Amygdala (tissue), 56 donors: Measurements from ENCODE around the gene KIAA1671.

Experiments used
- DNase-seq, 56 donors: peaks; one replicate each; lab custom pipeline; 2025; lab: John Stamatoyannopoulos, UW

The KIAA1671 gene

DNA sequence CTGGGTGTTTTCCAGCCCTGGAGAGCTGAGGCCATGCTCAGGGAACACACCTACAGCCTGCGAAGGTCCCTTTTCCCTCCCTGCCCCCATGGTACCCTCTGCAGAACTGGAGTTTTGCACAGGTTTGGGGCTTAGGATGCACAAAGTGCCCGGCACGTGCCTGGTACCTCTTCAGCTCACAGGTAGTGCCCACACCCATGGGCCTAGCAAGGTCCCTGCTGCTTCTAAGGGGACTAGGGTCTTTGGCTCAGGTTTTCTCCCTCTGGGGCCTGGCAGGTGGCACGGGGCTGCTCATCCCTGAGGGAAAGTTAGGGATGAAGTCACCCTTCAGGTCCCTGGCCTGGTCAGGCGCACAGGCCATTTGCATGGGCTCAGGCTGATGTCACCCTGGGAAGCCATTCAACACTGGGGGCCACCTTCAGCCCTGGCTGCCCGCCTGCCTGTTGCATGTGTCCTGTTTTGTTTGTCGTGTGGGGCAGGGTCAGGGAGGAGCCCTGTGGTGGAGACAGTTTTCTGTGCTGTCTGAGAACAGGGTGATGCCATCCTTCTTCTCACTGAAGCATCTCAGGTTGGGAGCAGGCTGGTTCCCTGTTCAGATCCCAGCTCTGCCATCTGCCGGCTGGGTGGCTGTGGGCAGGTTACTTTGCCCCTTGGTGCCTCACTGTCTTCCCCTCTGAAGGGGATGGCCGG is 178.8 kb downstream of the KIAA1671 start:
- no peak for DNase-seq

DNA sequence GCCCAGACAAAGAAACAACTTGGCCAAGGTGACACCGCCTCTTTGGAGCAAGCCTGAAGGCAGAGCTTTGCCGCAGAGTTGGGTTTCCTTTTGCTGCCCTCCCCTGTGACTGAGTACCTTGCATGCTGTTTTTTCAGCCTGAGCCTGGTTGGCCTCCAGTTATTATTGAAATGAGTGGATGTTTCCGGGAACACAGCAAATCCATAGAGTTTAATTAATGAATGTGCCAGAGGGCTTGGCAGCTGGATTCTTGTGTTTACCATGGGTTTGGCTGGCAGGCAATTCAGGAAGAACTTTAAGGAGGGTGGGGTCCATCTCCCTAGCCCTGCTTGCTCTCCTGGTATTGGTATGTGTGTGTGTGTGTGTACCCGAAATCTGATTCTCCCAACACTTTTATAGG is 181.5 kb downstream of the KIAA1671 start:
- DNase-seq = no peak

DNA sequence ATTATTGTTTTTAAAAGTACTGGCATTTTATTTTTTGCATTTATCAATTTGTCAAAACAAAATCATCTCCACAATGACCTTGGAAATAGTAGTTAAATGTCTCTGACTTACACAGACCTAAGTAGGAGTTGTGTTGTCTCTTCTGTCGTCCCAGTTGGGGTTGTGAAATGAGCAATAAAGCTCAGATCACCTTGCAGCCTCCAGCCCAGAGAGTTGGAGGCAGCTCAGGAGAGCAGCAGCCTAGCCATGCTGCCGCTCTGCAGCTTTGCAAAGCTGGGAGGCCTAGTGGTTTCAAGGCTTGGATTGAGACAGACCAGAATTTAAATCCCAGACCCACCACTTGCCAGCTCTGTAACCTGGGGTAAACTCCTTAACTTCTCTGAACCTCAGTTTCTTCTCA is 181.9 kb downstream of the KIAA1671 start:
- DNase-seq = no peak

DNA sequence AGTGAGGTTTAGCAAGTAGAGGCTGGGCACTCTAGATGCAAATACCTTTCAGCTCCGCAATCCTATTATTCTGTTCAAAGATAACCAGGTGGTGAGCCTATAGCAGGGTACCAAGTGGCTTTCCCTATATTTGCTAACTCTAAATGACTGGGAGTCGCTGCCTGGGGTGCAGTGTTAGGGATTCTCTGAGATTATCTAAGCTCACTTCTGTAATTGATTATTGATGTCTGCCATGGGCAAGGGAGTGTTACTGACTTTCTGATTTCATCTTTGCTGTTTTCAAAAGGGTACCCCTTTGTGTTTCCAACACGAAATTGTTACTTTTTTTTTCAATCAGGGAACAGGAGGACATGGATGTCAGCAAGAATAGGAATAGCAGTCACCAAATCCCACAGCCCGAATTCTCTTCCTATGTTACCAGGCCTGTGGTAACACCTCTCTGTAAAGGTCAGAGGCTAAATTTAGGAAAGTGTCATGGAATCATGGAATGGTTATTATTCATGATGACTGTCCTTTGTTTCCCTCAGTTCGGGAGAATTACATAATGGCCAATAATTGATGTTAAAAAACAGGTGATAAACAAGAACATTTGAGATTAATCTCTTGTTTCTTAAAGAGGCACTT is 184.5 kb downstream of the KIAA1671 start:
- DNase-seq = no peak

DNA sequence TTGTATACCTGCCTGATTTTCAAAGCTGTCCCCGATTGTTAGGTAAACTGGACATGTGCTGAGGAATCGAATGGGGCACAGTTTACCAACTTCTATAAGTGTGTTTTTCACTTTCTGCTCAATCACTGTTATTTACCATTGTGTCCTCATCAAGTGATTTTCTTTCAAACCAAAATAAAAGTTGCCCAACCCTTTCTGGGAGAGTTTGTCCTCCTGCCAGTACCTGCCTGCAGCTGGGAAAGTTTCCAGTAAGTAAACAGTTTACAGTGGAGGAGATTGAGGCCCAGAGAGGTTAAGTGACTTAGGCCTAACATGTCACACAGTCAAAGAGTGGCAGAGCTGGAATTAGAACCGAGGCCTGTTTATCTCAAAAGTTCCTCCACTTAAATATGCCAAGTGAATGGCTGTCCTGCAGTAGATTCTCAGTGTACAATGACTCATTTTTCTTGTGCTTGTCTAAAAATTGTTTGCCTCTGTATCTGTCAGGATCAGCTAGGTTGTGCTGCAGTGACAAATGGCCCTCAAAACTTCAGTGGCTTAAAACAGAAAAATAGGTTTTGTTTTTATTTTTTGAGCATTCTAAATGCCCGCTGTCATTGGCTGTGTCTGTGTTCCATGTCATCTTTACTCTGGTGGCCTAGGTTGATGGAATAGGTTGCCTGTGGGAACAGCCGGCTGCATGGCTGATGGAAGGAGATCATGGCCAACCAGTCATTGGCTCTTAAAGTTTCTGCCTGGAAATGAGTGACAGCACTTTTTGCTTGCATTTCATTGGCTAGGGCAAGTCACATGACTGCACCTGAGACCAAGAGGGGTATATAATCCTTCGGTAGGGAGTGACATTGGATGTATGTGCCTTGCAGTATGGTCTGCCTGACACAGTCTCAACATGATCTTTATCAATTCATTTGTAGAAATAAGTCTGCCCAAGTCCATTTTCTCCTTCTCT is 185.3 kb downstream of the KIAA1671 start:
- no peak for DNase-seq

DNA sequence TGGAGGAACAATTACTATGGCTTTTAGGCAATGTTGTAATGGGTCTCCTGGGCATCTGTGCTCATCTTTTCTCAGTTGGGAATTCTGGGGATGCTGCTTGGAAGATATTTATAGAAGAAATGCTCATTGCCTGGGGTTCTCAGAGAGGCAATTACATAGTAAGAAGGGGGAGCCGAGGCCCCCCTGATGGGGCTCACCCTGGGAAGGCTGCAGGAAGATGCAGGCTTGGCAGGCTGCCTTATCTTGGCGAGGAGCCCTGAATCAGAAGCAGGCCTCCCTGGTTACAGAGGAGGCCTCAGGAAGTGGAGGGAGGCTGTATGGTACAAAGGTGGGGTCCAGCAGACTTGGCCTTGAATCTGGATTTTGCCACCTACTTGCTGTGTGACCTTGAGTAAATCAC is 186.5 kb downstream of the KIAA1671 start:
- DNase-seq = peak in 8 of 56 donors; percentile 9 to 39 (median 18)

DNA sequence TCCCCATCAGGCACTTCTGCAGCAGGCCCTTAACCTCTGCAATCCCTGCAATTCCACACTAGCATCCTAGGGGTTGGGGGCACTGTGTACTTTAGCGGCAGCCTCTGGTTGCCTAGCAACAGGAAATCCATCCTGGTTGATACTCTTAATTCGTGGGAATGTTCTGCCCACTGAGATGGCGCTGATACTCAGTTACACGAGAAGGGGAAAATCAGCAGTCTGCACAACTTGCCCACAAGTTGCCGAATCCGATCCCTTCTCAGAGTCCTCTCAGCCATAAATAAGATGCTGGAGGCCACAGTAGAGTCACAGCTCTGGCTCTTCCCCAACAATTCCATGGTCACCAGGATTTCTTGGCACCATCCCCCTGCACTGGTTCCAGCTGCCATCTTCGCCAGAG is 189.6 kb downstream of the KIAA1671 start:
- peak in 2 of 56 donors; percentile 17 to 34 for DNase-seq

DNA sequence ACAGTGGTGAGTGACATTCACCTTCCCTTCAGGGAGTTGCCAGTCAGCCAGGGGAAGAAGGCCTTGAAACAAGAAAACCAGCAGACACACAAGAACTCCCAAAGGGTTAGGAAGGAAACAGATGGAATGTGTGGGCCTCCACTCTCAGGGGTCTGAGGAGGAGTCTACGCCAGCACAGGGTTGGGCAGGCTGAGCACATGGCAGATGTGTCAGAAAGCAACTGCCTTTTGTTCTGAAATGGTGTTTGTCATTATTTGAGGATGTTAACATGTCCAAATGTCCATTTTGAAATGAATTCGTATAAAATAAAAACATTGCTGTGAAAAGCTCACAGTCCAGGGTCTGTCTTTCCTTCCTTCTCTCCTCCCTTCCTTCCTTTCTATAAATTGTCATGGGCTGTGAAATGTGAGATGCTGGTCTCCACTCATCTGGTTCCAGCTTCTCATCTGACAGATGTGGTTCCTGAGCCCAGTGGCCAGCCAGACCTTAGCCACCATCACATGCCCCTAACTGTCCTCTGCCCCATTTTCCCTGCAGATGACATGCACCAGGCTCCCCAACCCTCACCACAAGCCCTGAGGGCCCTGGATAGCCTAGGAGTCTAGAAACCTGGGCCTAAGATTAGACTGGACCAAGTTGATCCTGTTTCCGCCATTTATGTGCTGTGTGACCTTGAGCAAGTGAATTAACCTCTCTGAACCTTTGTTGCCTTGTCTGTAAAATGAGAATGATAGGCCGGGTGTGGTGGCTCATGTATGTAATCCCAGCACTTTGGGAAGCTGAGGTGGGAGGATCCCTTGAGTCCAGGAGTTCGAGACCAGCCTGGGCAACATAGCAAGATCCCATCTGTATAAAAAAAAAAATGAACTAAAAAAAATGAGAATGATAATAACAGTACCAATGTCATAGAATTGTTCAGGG is 190.9 kb downstream of the KIAA1671 start:
- DNase-seq = peak in 1 of 56 donors; percentile 26

DNA sequence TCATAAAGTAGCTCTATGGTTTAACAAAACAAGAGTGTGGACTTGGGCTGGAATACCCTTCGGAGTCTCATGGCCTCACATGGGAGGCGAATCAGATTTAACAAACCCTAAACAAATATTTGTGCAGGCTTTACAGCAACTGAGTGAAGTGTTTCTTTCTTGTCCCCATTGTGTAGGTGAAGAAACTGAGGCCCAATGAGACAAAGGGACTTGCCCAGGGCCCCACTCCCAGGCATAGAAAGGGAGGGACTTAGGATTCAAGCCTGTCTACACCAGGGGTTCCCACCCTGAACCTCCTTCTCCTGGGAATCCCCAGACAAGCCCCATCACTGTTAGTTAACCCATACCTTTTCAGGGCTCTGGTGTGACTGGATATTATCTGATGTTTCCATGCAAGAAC is 192.0 kb downstream of the KIAA1671 start:
- DNase-seq = no peak

DNA sequence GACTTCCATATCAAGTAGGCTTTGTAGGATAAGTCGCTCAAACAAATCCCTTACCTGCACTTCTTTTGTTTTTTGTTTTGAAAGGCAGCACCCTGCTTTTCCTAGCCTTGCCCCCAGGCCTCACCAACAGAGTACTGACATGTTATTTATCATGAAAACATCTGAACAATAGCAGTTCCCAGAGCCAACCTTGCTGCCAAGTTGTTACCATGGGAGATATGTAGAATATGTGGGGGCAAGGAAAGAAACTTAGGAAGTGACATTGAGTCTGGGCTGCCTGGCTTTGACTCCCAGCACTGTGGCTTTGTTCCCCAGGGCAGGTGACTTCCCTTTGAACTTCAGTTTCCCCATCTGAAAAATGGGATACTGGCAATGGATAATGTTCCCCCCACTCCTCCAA is 193.8 kb downstream of the KIAA1671 start:
- no peak for DNase-seq

DNA sequence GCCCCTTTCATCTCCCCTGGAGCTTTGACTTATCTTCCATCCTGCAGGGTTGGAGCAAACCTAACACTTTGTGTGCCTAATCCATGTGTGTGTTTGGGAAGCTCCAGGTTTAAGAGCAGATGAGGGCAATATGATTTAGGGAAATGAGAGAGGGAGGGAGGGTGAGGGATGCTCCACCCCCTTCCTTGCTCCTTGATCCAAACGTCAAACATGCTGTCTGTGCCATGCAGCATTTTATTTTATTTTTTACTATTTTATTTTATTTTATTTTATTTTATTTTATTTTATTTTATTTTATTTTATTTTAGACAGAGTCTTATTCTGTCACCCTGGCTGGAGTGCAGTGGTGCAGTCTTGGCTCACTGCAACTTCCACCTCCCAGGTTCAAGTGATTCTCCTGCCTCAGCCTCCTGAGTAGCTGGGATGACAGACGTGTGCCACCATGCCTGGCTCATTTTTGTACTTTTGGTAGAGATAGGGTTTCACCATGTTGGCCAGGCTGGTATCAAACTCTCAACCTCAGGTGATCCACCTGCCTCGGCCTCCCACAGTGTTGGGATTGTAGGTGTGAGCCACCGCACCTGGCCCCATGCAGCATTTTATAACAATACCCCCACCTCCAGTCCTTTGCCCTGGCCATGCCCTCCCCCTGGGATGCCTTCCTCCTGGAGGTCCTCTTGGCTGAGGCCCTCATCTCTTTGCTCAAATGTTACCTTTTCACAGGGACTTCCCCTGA is 194.6 kb downstream of the KIAA1671 start:
- DNase-seq = no peak

DNA sequence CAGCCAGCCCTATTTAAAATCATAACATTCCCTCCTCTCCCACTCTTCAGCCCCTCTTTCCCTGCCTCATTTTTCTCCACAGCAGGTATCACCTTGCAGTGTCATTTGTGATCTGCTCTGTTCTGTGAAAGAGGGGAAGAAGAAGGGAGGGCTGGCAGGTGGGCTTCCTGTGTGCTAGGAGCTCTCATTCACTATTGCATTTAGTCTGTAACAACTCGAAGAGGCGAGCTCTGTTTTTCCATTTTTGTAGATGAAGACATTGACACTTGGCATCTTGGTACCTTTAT is 195.1 kb downstream of the KIAA1671 start:
- DNase-seq = no peak

DNA sequence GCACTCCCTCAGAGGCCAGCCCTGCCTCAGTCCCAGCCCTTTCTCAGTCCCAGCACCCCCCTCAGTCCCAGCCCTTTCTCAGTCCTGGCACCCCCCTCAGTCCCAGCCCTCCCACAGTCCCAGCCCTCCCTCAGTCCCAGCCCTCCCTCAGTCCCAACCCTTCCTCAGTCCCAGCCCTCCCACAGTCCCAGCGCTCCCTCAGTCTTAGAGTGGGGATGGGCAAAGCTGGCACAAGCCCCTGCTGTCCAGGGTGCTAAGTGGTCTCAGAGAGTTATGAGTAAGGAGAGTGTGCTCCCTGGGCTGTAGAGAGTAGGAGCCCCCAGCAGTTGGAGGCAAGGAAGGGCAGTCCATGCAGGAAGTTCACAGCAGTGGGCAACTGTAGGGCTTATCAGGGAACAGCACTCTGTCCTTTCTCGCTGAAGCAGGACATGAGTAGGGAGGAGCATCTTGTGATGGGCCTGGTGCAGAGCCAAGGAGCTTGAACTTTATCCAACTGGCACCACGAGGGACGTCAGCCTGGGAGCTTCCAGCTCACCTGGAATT is 195.7 kb downstream of the KIAA1671 start:
- no peak for DNase-seq

DNA sequence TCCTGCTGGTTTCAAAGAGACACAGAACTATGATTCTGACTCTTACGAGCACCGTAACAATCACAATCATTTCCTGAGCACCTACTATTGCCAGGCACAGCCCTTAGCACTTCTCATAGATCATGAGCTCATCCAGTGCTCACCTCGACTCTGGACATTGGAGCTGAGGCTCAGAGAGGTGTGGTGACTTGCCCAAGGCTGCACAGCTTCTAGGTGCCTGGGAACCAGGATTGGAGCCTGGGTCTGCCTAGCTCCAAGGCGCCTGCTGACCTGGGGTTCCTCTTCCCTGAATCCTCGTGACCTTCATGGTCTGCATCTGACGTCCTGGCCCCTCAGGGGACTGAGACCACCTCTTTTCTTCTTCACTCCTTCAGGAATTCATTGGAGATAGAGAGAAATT is 196.5 kb downstream of the KIAA1671 start:
- DNase-seq = no peak

DNA sequence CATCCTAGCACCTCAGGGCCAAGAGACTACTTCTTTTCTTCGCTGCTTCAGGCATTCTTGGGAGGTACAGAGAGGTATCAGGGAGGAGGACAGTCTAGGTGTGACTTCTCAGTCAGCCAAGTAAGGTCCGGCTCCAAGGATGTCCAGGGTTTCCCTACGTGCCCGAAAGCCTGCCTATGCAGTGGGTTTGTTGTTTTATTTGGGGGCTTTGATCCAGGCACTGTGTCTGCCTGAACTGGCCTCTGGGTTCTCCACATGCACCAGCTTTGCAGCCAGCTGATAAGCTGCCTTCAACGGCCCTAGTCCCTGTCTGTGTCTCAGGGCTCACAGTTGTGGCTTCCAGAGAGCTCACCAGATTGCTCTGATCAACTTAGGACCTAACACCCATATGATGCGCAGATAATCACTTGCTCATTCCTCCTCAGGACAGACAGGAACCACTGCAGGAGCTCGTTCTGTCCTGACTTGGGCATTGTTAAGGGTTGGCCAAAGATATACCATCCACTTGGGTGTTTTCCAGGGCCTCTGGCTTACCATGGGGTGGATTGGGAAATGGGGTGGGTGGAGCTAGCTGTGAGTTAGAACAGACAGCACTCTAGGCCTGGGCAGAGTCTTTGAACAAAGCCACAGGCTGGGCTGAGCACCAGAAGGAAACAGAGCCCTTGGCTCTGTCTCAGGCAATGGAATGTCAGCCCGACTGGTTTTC is 201.6 kb downstream of the KIAA1671 start:
- peak in 6 of 56 donors; percentile 19 to 61 (median 28) for DNase-seq

DNA sequence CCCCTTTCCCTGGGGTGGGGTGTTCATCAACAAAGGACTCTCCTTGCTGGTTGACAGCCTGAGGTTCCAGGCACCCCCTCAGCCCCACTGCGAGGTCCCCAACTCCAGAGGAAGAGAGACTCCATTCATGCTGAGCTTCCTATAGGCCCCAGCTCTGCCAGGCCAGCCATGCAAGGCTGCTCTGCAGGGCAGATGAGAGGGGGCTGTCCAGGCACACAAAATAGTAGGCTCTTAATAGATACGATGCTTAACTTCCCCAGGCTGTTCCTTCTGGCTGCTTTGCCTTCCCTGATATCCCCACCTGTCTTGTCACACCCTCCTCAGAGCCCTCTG is 202.1 kb downstream of the KIAA1671 start:
- DNase-seq = peak in 1 of 56 donors; percentile 61

DNA sequence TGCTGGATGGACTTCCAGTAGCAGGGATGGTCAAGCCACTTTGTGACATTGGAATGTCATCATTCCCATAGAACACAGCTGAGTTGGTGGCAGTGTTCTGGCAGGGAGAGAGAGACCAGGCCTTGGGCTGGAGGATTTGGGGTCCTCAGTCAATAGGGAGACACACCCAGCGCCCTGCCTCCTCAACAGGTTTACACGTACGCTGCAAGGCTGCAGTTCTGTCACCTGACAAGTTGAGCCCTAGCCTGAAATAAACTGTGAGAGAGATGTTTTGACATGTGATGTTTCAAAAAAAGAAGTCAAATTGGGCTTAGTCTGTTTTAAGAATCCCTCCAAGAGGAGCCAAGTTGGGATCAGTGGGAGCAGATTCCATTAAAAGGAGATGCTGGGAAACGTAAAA is 204.2 kb downstream of the KIAA1671 start:
- no peak for DNase-seq

DNA sequence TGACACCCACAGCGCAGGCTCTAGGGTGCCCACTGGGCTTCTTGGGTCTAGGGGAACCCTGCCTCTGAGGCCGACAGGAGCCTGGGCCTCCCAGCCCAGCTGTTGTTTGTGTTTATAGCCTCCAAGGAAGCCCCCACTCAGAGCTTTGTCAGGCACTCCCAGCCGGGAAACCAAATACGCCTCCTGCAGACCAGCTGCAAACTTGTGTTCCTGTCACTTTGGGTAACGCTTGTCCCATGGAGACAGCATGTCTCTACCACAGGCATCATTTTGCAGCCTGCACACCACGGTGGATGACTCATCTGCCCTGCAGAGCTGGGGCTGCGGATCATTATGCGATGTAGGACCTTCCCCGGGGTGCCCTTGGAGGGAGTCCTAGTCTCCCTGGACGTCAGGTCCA is 206.5 kb downstream of the KIAA1671 start:
- no peak for DNase-seq
